Neural progenitor cell (in vitro differentiated cells): ENCODE results near the gene SOBP. TPM values are rescaled to one million over a fixed set of nuclear protein-coding genes. Genes with fewer than 3 reads are reported as not detected.

Experiments
- DNase-seq: peaks from one replicate; pipeline ENCODE4 v3.0.0-alpha.2; 2016; ENCODE audit warnings: low spot score
- H2AFZ ChIP-seq: fragments of 200-600 bp; sonication (generic); replicated peaks from 2 replicates; pipeline ENCODE4 v1.6.1; 2016; ENCODE audit warnings: antibody characterized with exemption
- H3F3A ChIP-seq: fragments of 200-600 bp; sonication (generic); 2 replicates; pipeline ENCODE4 v1.6.1; 2016; ENCODE audit warnings: antibody characterized with exemption, low read depth
- H3K27ac ChIP-seq: fragments of 200-600 bp; sonication (generic); 2 replicates; pipeline ENCODE4 v1.5.1; 2016; ENCODE audit warnings: mild to moderate bottlenecking
- H3K27me3 ChIP-seq: fragments of 200-600 bp; sonication (generic); 2 replicates; pipeline ENCODE4 v1.6.1; 2016; ENCODE audit warnings: mild to moderate bottlenecking, moderate library complexity
- H3K36me3 ChIP-seq: fragments of 200-600 bp; sonication (generic); 2 replicates; pipeline ENCODE4 v1.5.1; 2016
- H3K4me1 ChIP-seq: fragments of 200-600 bp; sonication (generic); 2 replicates; pipeline ENCODE4 v1.6.1; 2016; ENCODE audit warnings: mixed run types
- H3K4me2 ChIP-seq: fragments of 200-600 bp; sonication (generic); 2 replicates; pipeline ENCODE4 v1.6.1; 2016
- H3K4me3 ChIP-seq: fragments of 200-600 bp; sonication (generic); 2 replicates; pipeline ENCODE4 v1.5.1; 2016
- H3K79me2 ChIP-seq: fragments of 200-600 bp; sonication (generic); 2 replicates; pipeline ENCODE4 v1.6.1; 2016; ENCODE audit warnings: low read depth
- H3K9ac ChIP-seq: fragments of 200-600 bp; sonication (generic); 2 replicates; pipeline ENCODE4 v1.6.1; 2016
- H3K9me3 ChIP-seq: fragments of 200-600 bp; sonication (generic); 2 replicates; pipeline ENCODE4 v1.5.1; 2016; ENCODE audit warnings: low read depth
- H4K20me1 ChIP-seq: fragments of 200-600 bp; sonication (generic); 2 replicates; pipeline ENCODE4 v1.6.1; 2016; ENCODE audit warnings: low read depth
- H3K27ac Mint-ChIP-seq: 3 replicates; pipeline ENCODE4 v1.8.0; 2021; ENCODE audit warnings: mixed read lengths
- H3K27me3 Mint-ChIP-seq: 2 replicates; pipeline ENCODE4 v1.8.0; 2022; ENCODE audit warnings: low read depth, mild to moderate bottlenecking, inconsistent platforms, moderate library complexity, mixed read lengths; ENCODE audit not compliant: insufficient read depth
- H3K36me3 Mint-ChIP-seq: 3 replicates; pipeline ENCODE4 v1.8.0; 2021; ENCODE audit warnings: mixed read lengths
- H3K4me1 Mint-ChIP-seq: 3 replicates; pipeline ENCODE4 v1.8.0; 2021; ENCODE audit warnings: mixed read lengths
- H3K4me3 Mint-ChIP-seq: 3 replicates; pipeline ENCODE4 v1.8.0; 2021; ENCODE audit warnings: mild to moderate bottlenecking, moderate library complexity, mixed read lengths
- H3K9me3 Mint-ChIP-seq: 3 replicates; pipeline ENCODE4 v1.8.0; 2020; ENCODE audit warnings: mixed read lengths
- CTCF ChIP-seq: fragments of 200-600 bp; sonication (generic); IDR thresholded peaks from 2 replicates; pipeline ENCODE4 v1.5.1; 2017; ENCODE audit warnings: antibody characterized with exemption, mild to moderate bottlenecking
- EZH2 ChIP-seq: fragments of 200-600 bp; sonication (generic); IDR thresholded peaks from 2 replicates; pipeline ENCODE4 v1.6.1; 2017; ENCODE audit warnings: antibody characterized with exemption, mild to moderate bottlenecking, moderate library complexity
- EZH2phosphoT487 ChIP-seq: fragments of 200-600 bp; sonication (generic); IDR thresholded peaks from 2 replicates; pipeline ENCODE4 v1.6.1; 2017; ENCODE audit warnings: antibody characterized with exemption
- total RNA-seq: library from RNA; depleted of rRNA; stranded (reverse); fragments of >200 nt; gene quantifications from 2 replicates; pipeline ENCODE4 v1.2.3, GENCODE V29; 2015; ENCODE audit warnings: low replicate concordance

Gene SOBP
- total RNA-seq, 1 donor from 2014 or later: 12.6 TPM

GRCh38 chr6:107627969-107628368 lies 138.1 kb downstream of the SOBP start:
- H3K27me3 ChIP-seq: no peaks in the 10 kb centered on the region
- H3K27ac ChIP-seq: no peak overlapping the region
- H2AFZ ChIP-seq: no peak overlapping the region
- no peaks in the 10 kb centered on the region for H3K36me3 ChIP-seq
- no peaks in the 10 kb centered on the region for H3K9me3 ChIP-seq
- peak overlapping the region; percentile 37 for H3K4me2 ChIP-seq
- no peak for TF ChIP-seq EZH2phosphoT487
- TF ChIP-seq CTCF: no peak
- TF ChIP-seq EZH2: no peak
- Mint-ChIP-seq H3K27me3 (no peaks in the 10 kb centered on the region), H3K9me3 (no peaks in the 10 kb centered on the region), H3K4me1 (peaks cover 57% of the 10 kb centered on the region), H3K27ac (peak overlapping the region; percentile 64), H3K4me3 (no peak overlapping the region), H3K36me3 (peaks cover 17% of the 10 kb centered on the region)
- no peak overlapping the region for H3K4me3 ChIP-seq
- H3K9ac ChIP-seq: no peak overlapping the region
- peaks cover 23% of the 10 kb centered on the region for H3F3A ChIP-seq
- peaks cover 46% of the 10 kb centered on the region for H3K4me1 ChIP-seq
- peaks cover 17% of the 10 kb centered on the region for H4K20me1 ChIP-seq
- no peak for DNase-seq
- H3K79me2 ChIP-seq: no peaks in the 10 kb centered on the region

GRCh38 chr6:107628878-107629277 lies 139.0 kb downstream of the SOBP start:
- Histone ChIP-seq H3K9ac (no peak overlapping the region), H2AFZ (no peak overlapping the region), H3F3A (peaks cover 23% of the 10 kb centered on the region), H3K9me3 (no peaks in the 10 kb centered on the region), H3K27me3 (peaks cover 2% of the 10 kb centered on the region), H3K4me1 (peaks cover 44% of the 10 kb centered on the region), H4K20me1 (peaks cover 17% of the 10 kb centered on the region), H3K27ac (no peak overlapping the region), H3K4me2 (no peak overlapping the region), H3K4me3 (no peak overlapping the region), H3K36me3 (no peaks in the 10 kb centered on the region), H3K79me2 (no peaks in the 10 kb centered on the region)
- no peak overlapping the region for H3K4me3 Mint-ChIP-seq
- peaks cover 25% of the 10 kb centered on the region for H3K36me3 Mint-ChIP-seq
- no peaks in the 10 kb centered on the region for H3K9me3 Mint-ChIP-seq
- no peak for TF ChIP-seq CTCF
- TF ChIP-seq EZH2: no peak
- no peak for TF ChIP-seq EZH2phosphoT487
- H3K27me3 Mint-ChIP-seq: peaks cover 4% of the 10 kb centered on the region
- H3K4me1 Mint-ChIP-seq: peaks cover 57% of the 10 kb centered on the region
- no peak for DNase-seq
- H3K27ac Mint-ChIP-seq: no peak overlapping the region

GRCh38 chr6:107629548-107630129 lies 139.7 kb downstream of the SOBP start:
- H2AFZ ChIP-seq: no peak overlapping the region
- H3K9me3 ChIP-seq: no peaks in the 10 kb centered on the region
- H3K4me2 ChIP-seq: no peak overlapping the region
- no peak overlapping the region for H3K4me3 Mint-ChIP-seq
- no peak overlapping the region for H3K4me3 ChIP-seq
- H3F3A ChIP-seq: peaks cover 23% of the 10 kb centered on the region
- no peaks in the 10 kb centered on the region for H3K9me3 Mint-ChIP-seq
- no peaks in the 10 kb centered on the region for H3K79me2 ChIP-seq
- H3K9ac ChIP-seq: no peak overlapping the region
- H3K4me1 ChIP-seq: peaks cover 44% of the 10 kb centered on the region
- no peak for DNase-seq
- no peak overlapping the region for H3K27ac Mint-ChIP-seq
- peaks cover 18% of the 10 kb centered on the region for H3K36me3 Mint-ChIP-seq
- H3K36me3 ChIP-seq: no peaks in the 10 kb centered on the region
- no peak for TF ChIP-seq CTCF
- TF ChIP-seq EZH2phosphoT487: no peak
- no peak for TF ChIP-seq EZH2
- H3K27ac ChIP-seq: peak overlapping the region; percentile 35
- H3K27me3 Mint-ChIP-seq: peaks cover 4% of the 10 kb centered on the region
- peaks cover 17% of the 10 kb centered on the region for H4K20me1 ChIP-seq
- H3K4me1 Mint-ChIP-seq: peaks cover 51% of the 10 kb centered on the region
- H3K27me3 ChIP-seq: peaks cover 8% of the 10 kb centered on the region
